ENCODE results near the gene C11orf24.

- TF ChIP-seq POLR2A (IDR thresholded peaks at IDR 0.05; ENCODE audit: low read depth, low read length) (no peak), BHLHE40 (IDR thresholded peaks at IDR 0.05; ENCODE audit: low read depth, low read length) (no peak), SMC3 (IDR thresholded peaks at IDR 0.05; ENCODE audit: low read depth, low read length) (no peak), CTCF (conservative IDR thresholded peaks at IDR 0.05; ENCODE audit: low read depth, low read length) (no peak), USF2 (IDR thresholded peaks at IDR 0.05; ENCODE audit: low read depth, low read length) (no peak), FOS (IDR thresholded peaks at IDR 0.05; ENCODE audit: low read depth, low read length) (no peak), NFE2L2 (IDR thresholded peaks at IDR 0.05; ENCODE audit: low read depth, low read length) (peak; percentile 63; the same call in 1 of the 2 replicates), CEBPB (IDR thresholded peaks at IDR 0.05; ENCODE audit: low read depth, low read length) (no peak), RAD21 (IDR thresholded peaks at IDR 0.05; ENCODE audit: low read length) (no peak), MAFK (IDR thresholded peaks at IDR 0.05; ENCODE audit: low read depth, low read length) (no peak)
Measured at GRCh38 chr11:68302670-68303069, 30.9 kb upstream of the C11orf24 start.
